RKO (cell line): ENCODE results near the gene MED12L.
"Not testable (repeated sequence)": the region's sequence is repeated elsewhere in the genome, so short reads cannot be mapped to it uniquely, and the experiment has no call there.

Experiments
- DNase-seq: peaks from one replicate; pipeline ENCODE4 v3.0.0-alpha.2; 2016; ENCODE audit warnings: low spot score

The MED12L gene

DNA sequence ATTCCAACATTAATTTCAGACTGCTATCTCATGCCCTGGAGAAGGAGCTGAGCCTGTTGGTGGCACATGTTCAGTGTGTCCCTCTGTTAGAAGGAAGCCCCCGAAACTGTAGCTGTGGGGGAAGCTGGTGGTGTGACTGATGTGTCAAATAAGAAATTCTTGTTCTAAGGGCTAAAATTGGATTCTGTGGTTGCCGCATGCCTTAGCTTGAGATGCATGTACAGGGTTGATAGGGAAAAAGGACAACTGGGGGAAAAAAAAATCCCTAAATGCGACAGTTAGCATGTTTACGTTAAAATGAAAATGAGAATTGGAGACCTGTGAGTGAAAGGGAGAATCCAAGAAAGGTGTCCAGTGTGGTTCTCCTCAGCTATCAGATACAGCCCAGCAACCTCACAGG lies 58.6 kb downstream of the MED12L start:
- DNase-seq, result no peak

GRCh38 chr3:151144760-151145159 lies 59.3 kb downstream of the MED12L start:
- no peak for DNase-seq

DNA sequence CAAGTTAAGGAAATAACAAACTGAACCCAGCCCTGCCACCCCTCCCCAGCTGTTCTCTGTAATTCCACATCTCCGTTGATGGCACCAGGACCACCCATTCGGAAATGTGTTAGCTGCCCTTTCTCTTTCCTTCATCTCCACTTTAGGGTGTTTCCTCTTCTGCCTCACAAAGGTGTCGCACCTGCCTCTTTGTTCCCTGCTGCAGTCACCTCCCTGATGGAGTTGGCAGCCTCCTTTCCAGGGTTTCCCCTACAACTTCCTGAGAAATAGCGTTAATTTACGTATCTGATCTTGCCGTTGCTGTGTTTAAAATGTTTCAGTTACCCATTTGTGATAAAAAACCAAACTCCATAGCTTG lies 60.2 kb downstream of the MED12L start:
- no peak for DNase-seq

GRCh38 chr3:151146071-151146730 lies 60.7 kb downstream of the MED12L start:
- peak; percentile 81 for DNase-seq

GRCh38 chr3:151146731-151147091 lies 61.2 kb downstream of the MED12L start:
- no peak for DNase-seq

- DNase-seq, result no peak
These were observed 61.8 kb downstream of the MED12L start for GRCh38 chr3:151147299-151147698.

DNA sequence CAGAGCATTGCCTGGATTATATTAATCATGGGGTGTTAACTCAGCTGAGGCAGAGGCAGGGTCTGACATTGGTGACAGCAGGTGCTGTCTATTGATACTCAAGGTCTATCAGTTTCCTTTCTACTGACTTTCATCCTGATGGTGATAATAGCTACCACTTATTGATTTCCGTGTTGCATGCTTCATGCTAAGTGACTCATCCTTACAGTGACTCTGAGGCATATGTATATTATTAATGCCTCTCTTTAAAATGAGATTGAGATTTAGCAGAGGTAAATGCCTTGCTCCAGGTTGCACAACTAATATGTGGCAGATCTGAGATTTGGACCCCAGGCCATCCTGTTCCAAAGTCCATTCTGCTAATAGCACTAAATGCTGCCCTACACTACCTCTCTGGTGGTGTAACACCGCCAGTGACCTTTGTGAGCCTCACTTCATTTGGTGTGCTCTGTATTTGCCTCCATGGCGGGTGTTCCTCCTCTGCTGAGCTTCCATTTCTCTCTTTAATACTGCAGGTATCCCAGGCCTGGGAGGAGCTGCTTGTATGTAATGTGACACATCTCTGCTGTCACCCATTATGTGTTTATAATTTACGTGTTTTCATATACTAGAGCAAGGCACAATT lies 67.1 kb downstream of the MED12L start:
- no peak for DNase-seq

DNA sequence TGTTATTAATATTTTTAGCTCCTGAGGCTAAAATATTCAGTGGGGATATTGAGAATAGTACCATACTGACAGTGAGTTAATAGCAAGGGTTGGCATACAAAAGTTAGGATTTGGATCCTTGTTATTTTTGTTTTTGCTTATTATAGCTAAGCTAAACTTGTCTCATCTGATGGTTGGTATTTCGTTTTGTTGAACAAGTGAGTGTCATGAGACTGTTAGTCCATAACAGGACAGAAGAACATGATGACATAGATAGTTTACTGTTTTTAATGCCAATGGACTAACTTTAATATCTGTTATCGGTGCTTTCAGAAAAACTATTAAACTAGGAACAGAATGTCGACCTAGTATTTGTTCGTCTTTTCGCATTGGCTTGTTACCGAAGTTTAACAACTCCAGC lies 69.1 kb downstream of the MED12L start:
- DNase-seq, result no peak

GRCh38 chr3:151155409-151156128 lies 70.1 kb downstream of the MED12L start:
- DNase-seq, result no peak

DNA sequence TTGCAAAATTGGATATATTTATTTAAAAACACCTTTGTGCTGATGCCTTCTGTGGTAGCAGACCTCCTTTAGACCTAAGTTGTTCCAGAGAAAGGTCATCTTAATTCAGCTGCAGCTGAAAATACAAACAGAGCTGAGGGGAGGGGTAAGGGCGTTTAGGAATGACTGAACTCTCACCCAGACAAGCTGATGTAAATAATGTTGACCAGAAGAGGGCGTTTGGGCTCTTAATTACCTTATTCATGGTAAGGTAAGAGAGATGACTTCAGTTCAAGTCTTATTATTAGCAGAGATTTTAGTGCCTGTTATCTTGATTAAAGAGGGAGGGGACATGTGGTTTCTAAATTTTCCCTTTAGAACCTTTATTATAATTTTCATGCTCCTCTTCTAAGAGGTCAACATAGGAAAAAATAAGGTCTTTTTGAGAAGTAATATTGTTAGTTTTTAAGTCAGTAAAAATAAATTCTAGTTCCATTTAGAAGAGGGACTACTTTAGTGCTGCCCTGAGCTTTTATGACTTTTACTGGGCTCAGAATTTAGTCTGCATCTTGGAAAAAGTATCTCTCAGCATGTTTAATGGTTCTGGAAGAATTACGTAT lies 71.3 kb downstream of the MED12L start:
- DNase-seq, result peak; percentile 72

DNA sequence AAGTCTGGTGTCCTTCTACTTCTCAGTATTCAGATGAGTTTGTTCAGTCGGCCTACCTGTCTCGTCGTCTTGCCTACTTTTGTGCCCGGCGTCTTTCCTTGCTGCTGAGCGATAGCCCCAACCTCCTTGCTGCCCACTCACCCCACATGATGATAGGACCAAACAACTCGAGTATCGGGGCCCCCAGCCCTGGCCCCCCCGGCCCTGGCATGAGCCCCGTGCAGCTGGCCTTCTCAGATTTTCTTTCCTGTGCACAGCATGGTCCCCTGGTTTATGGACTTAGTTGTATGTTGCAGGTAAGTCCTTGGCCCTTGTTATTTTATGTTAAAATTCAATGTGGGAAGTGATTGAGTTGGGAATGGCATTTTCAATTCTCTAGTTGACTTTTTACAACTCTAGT lies 74.3 kb downstream of the MED12L start:
- no peak for DNase-seq

GRCh38 chr3:151165226-151165625 lies 79.8 kb downstream of the MED12L start:
- no peak for DNase-seq

GRCh38 chr3:151166161-151166560 lies 80.7 kb downstream of the MED12L start:
- DNase-seq, result no peak

DNA sequence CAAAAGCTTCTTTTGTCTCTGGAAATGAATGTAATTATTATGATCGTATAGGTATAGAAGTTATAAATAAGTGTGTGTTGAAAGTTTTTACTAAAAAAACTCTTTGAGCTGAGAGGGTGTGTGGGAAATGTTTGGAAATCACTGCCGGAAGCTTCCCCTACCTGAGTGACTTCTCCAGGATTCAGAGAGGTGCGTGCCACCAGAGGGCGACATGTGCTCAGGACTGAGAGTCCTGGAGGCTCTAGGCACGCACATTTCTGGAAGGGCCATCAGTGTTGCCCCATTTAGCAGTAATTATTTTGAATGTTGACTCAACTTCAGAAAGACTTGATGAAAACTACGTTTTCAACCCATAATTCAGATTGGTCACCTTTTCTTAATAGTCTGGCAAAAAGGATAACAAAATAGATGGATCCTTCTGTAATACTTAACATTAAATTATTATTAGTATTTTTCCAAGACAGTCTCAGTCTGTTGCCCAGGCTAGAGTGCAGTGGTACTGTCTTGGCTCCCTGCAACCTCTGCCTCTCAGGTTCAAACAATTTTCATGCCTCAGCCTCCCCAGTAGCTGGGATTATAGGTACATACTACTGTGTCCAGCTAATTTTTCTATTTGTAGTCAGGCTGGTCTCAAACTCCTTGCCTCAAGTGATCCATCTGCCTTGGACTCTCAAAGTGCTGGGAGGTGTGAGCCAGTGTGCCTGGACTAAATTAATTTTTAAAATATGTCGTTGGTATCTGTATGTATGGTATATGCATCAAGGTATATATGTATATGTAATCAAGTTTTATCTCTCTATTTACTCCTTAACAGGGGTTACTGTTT lies 83.0 kb downstream of the MED12L start:
- peak; percentile 64 for DNase-seq

GRCh38 chr3:151169262-151169947 lies 83.9 kb downstream of the MED12L start:
- no peak for DNase-seq

DNA sequence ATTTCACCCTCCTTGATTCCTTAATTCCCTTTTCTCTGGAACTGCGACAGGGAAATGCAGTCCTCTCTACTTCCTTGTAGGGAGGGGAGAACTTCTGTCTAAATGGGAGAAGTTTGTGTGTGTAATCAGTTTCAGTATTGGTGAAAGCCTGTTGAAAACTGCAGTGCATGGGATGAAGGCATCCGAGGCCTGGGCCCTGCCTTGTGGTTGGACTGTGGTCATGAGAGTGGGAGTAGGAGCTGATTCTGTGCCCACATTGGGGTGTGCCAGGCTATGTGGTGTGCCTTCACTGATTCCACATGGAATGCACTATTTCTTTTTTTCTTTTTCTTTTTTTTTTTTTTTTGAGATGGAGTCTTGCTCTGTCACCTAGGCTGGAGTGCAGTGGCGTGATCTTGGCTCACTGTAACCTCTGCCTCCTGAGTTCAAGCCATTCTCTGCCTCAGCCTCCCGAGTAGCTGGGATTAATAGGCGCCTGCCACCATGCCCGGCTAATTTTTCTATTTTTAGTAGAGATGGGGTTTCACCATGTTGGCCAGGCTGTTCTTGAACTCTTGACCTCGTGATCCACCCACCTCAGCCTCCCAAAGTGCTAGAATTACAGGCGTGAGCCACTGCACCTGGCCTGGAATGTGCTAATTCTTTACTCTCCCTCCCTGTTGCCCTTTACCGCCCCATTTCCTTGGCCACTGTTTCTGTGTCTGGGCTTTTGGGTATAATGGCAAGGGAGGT lies 84.7 kb downstream of the MED12L start:
- not testable (repeated sequence) for DNase-seq

GRCh38 chr3:151171145-151171757 lies 85.8 kb downstream of the MED12L start:
- no peak for DNase-seq

- DNase-seq, result no peak
These were observed 88.9 kb downstream of the MED12L start for GRCh38 chr3:151174351-151174750.

DNA sequence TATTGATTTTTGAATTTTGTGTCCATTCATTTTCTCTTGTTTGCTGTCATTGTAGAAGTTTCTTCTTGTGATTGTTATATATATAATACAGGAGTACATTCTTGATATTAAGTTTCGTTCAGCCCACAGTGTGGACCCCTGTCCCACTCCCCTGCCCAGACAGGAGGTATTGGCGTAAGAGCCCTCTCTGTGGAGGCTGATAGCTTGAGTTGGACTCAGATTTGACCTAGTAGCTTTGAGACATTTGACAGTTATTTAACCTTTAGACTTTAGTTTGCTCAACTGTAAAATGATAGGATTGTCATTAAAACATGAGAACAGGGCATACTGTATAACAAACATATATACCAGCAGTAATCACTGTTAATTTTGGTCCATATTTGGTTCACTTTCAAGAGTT lies 90.5 kb downstream of the MED12L start:
- no peak for DNase-seq

GRCh38 chr3:151178208-151178845 lies 92.9 kb downstream of the MED12L start:
- DNase-seq, result no peak
